Stimulated activated CD8-positive, alpha-beta memory T cell treated with anti-CD3 and anti-CD28 coated beads, Interleukin-7, amount 100 ng/mL, for 48 hours (primary cell): ENCODE results near the gene HSPA12B.
"Not testable (repeated sequence)": the region's sequence is repeated elsewhere in the genome, so short reads cannot be mapped to it uniquely, and the experiment has no call there.

Experiments
- DNase-seq, 2 donors: peaks; one replicate each; pipeline ENCODE4 v3.0.0-alpha.2; 2020; ENCODE audit warnings: low read depth in 1 of 2; ENCODE audit errors: extremely low read depth in 1 of 2

Gene HSPA12B

DNA sequence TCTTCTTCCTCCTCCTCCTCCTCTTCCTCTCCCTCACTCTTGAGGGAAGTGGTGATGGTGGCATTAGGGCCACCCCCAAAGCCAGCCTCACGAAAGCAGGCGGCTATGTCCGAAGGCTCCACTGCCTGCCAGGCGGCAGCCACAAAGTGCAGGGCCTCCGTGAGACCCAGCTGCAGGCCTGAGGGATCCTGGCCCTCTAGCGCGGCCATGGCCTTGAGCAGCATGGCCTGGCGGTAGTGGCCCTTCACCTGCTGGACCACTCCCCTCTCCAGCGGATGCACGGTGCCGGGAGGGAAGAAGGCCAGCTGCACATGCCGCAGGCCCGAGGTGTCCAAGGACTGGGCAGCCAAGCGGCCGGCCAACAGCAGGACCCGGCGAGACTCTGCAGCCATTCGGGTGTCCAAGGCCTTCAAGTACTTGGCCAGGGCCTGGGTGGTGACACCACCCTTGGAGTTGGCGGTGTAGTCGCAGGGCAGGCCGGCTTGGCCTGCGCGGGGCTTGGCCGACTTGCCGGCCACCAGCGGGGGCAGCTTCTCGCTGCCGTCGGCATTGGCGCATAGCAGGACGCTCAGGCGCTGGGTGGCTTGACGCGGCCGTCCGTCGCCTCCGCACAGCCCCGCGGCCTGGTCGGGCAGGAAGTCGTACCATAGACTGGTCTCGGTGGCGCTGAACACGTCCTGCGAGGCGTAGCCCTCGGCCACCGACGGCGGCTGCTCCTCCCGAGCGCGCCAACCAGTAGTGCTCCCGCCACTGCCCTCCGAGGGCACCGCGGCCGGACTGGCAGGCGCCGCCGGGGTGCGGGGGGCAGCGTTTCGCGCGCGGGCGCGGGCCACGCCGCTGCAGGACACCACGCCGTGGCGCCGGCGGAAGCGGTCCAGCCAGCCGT, 53.0 kb downstream of the HSPA12B start:
- no peak for DNase-seq

- DNase-seq = no peak
These were observed 53.6 kb downstream of the HSPA12B start for GRCh38 chr20:3786126-3786484.

DNA sequence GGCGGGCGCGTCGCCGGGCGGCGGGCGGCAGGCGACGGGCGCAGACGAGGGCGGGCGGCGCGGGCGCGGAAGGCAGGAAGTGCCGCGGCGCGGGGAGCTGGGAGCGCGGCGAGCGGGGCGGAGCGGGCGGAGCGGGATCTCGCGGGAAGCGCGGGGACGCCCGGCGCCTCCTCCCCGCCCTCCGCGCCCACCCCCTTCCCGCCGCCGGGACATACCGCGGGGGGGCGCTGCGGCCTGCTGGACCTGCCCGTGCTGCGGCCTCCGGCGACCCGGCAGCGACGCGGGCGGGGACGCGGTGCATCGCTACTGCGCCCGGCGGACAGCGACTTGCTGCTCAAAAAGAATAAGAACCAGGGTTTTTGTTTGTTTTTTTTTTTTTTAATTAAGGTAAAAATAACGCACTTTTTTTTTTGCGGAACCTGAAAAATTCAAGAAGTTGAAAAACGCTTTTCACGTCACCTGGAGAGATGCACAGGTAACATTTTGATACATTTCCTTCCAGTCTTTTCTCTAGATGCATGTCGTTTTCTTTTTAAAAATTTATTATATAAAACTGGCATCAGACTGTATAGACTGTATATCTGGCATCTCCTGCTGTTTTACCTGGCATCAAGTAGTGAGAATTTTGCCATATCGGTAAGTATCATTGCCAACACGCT, 54.3 kb downstream of the HSPA12B start, which contains the start of gene CENPB:
TSS of gene CENPB (minus strand) at position 76 of the 659 bp plus-strand sequence. CDS start 257 bp downstream, outside the sequence.
- peak; percentile 77 to 86 for DNase-seq

GRCh38 chr20:3787324-3788014, 55.0 kb downstream of the HSPA12B start:
- no peak for DNase-seq

DNA sequence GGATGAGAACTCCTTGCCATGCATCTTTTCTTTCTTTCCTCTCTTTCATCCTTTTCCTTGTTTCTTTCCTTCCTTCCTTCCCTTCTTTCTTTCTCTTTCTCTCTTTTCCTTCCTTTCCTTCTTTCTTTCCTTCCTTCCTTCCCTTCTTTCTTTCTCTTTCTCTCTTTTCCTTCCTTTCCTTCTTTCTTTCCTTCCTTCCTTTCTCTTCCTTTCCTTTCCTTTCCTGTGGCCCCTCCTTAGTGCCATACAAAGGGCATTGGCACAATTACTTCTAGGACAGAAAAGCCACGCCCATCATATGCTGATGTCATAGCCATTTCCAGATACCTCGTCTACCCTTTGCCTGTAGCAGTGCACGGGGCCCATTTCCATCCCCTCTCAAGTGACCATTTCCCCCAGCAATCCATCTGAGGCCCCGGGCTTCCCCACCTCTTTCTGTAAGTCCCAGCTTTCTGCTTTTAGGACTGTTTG, 56.2 kb downstream of the HSPA12B start:
- no peak for DNase-seq

DNA sequence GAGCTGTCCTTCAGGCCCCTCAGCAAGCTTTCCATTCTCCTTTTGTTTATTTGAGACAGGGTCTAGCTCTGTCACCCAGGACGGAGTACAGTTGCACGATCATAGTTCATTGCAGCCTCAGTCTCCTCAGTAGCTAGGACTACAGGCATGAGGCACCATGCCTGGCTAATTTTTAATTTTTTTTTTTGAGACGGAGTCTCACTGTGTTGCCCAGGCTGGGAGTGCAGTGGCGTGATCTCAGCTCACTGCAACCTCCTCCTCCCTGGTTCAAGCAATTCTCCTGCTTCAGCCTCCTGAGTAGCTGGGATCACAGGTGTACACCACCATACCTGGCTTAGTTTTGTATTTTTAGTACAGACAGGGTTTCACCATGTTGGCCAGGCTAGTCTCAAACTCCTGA, 56.7 kb downstream of the HSPA12B start:
- not testable (repeated sequence) for DNase-seq

DNA sequence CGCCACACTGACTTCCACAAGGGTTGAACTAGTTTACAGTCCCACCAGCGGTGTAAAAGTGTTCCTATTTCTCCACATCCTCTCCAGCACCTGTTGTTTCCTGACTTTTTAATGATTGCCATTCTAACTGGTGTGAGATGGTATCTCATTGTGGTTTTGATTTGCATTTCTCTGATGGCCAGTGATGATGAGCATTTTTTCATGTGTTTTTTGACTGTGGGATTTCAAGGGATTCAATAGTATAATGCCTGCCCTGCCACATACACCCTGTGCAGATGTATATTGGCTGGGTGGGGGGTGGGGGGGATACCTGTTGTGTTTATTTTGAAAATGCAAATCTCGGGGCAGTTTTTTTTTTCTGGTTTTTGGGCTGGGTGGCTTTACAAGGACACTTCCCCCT, 61.7 kb downstream of the HSPA12B start:
- DNase-seq = not testable (repeated sequence)

GRCh38 chr20:3794701-3795420, 62.4 kb downstream of the HSPA12B start:
- no peak for DNase-seq

DNA sequence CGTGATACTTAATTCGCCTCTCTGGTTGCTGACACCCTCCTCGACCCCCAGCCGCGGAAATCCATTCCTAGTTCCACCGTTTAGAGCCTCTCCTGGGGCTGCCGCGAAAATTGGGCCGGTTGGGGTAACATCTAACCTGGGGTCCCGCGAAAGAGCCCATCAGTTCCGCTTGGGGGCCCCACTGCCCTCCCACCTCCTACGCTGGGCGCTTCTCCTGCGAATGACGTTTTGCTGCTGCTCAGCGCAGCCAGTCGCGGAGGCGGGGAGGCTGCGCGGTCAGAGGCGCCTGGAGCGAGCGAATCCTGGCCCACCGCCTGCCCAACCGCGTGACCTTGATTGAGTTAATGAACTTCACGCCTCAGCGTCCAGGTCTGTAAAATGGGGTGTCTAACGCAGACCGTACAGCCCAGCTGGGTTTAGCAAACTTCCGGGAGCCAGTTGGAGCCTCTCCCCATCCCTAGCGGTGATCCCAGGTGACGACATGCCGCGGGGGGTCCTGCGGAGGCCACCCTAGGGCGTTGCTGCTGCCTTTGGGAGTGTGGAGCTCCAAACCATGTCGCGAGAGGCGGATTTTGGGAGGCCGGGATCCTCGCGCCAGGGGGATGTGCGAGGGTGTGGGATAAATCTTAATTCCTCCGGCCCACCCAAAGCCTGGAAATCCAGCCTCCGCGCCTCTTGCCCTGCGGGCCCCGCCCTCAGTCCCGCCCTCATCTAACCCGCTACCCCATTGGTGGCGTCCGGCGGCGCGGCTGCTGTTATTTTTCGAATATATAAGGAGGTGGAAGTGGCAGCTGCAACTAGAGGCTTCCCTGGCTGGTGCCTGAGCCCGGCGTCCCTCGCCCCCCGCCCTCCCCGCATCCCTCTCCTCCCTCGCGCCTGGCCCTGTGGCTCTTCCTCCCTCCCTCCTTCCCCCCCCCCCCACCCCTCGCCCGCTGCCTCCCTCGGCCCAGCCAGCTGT, 63.3 kb downstream of the HSPA12B start, which contains the start of gene CDC25B:
TSS of gene CDC25B (plus strand) at position 800 of the 958 bp plus-strand sequence. CDS start 222 bp downstream, outside the sequence.
- peak; percentile 76 to 89 for DNase-seq

GRCh38 chr20:3796477-3797225, 64.2 kb downstream of the HSPA12B start:
- no peak for DNase-seq

DNA sequence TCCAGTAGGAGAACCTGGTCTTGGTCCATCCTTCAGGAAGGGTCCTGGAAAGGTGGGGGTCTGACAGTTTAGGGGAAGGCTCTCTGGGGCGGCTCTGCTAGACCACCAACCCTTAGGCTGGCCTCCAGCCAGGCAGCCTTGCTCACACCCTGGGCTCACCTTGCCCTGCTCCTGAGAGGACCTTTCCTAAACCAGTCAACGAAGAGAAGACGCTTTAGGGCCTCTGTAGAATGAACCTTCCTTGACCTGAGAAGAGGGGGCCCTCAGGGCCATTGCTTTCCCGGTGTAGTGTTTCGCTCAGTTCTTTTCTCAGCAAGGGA, 64.7 kb downstream of the HSPA12B start:
- DNase-seq = no peak

GRCh38 chr20:3797592-3798372, 65.3 kb downstream of the HSPA12B start:
- DNase-seq = peak in 1 of 2 donors; percentile 49

DNA sequence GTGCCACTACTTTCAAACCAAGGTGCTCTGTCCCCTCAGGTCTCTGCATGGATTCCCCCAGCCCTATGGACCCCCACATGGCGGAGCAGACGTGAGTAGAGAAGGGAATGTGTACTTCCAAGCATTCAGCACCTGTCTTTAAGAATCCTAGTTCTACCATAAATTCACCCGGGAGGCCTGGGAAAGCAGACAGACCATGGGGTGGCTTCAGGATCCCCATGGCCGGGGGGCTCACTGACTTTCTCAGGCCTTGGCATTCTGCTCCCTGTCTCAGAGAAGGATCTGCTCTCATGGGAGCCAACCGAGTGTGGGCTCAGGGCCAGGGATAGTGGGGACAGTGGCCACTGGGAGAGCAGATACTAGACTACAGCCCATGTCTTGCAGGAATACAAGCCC, 65.9 kb downstream of the HSPA12B start:
- no peak for DNase-seq

DNA sequence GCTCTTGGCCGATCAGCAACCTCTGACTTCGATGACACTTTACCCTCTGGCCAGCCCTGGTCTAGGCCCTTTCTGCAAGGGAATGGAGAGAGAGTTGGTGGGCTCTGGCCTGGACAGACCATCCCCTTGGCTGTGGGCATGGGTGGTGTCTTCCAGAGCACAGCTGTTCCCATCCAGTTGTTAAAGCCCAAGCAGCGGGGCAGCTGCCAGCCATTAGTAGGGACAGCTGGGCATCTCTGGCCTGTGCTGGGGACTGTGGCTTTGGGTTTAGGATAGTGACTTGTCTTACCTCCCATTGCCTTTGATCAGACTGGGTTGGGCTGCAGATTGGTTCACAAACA, 66.4 kb downstream of the HSPA12B start:
- no peak for DNase-seq

- DNase-seq = no peak
These were observed 67.9 kb downstream of the HSPA12B start for GRCh38 chr20:3800256-3800877.

- DNase-seq = no peak
These were observed 68.4 kb downstream of the HSPA12B start for GRCh38 chr20:3800878-3801260.

DNA sequence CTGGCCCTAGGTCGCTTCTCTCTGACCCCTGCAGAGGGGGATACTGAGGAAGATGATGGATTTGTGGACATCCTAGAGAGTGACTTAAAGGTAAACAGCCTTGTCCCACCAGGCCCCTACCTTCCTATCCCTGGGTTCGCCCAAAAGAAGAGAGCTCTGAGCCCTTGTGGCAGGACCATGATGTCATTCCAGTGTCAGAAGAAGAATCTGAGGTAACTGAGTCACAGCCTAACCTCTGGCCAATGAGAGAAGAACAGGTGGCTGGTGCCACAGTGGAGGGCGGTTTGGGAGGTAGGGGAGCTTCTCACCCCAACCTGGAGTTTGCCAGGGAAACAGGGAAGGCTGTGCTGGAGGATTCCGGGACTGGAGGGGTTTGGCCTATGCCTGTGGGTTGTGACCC, 68.8 kb downstream of the HSPA12B start:
- no peak for DNase-seq

DNA sequence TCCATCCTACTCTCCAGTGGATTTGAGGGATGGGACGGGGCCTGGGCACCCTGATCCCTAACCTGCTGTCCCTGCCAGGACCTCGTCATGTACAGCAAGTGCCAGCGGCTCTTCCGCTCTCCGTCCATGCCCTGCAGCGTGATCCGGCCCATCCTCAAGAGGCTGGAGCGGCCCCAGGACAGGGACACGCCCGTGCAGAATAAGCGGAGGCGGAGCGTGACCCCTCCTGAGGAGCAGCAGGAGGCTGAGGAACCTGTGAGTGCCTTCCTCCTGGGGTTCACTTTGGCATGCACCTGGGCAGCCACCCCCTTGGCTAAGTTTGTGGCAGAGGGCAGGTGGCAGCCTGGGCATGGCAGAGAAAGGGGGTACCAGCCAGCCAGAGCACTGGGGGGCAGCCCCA, 69.4 kb downstream of the HSPA12B start:
- no peak for DNase-seq
